ENCODE measurements around the gene ATE1. TPM values are rescaled to one million over a fixed set of nuclear protein-coding genes. Genes with fewer than 3 reads are reported as not detected.
A peak's percentile ranks its signal among the peaks of the same experiment; 100 is the strongest.
"Not testable (repeated sequence)": the region's sequence is repeated elsewhere in the genome, so short reads cannot be mapped to it uniquely, and the experiment has no call there.

The ATE1 gene
- total RNA-seq, 1 donor from 2014 or later = 35.4 TPM

DNA sequence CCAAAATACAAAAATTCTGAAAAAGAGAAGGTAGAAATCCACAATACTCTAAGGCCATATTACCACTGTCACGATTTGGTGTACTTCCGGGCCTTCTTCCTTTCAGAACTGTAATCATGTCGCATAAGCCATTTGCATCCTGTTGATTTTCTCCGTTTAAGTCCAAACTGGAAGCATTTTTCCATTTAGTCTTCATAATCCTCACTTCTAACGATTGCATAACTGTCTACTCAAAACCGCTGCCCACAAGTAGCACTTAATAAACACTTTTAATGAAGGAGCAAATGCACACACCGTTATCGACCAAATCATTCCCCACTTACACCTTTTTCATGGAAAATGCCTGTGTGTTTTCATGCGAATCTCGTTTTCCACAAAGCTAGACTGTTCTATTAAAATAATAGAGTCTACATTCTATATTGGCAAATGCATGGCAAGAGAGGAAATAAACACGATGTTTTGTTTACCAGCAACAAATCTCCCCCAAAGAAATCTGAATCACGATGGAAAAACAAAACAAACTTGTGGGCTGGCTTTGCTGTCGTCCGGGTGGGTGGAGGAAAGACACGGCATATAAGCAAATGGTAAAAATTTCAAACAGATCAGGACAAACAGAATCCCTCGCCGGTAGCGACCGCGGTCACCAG, 1.0 kb downstream of the ATE1 start:
- peaks cover 10% of the 10 kb centered on the region for H3K36me3 Mint-ChIP-seq
- TF ChIP-seq, protein P1, sequence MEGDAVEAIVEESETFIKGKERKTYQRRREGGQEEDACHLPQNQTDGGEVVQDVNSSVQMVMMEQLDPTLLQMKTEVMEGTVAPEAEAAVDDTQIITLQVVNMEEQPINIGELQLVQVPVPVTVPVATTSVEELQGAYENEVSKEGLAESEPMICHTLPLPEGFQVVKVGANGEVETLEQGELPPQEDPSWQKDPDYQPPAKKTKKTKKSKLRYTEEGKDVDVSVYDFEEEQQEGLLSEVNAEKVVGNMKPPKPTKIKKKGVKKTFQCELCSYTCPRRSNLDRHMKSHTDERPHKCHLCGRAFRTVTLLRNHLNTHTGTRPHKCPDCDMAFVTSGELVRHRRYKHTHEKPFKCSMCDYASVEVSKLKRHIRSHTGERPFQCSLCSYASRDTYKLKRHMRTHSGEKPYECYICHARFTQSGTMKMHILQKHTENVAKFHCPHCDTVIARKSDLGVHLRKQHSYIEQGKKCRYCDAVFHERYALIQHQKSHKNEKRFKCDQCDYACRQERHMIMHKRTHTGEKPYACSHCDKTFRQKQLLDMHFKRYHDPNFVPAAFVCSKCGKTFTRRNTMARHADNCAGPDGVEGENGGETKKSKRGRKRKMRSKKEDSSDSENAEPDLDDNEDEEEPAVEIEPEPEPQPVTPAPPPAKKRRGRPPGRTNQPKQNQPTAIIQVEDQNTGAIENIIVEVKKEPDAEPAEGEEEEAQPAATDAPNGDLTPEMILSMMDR (conservative IDR thresholded peaks at IDR 0.05) = no peak
- H3K9me3 Mint-ChIP-seq = no peaks in the 10 kb centered on the region

DNA sequence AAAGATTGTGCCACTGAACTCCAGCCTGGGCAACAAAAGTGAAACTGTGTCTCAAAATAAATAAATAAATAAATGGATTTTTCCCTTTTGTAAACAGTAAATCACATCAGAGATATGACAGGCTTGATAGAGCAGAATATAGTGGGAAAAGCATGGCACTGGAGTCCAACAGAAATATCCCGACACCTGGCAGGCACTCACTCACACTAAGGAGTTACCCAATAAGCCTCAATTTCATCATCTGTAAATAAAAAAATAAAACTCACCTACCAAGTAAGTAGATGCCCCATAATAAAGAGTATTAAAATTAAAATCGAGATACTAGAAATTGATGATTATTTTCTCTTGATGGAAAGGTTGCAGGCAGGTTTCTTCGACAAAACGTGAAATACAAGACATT, 1.7 kb downstream of the ATE1 start:
- DNase-seq (ENCODE audit: extremely low spot score, unreplicated experiment) = no peak
- Mint-ChIP-seq H3K4me3 (peak overlapping the region; percentile 69), H3K36me3 (peaks cover 8% of the 10 kb centered on the region), H3K9me3 (no peaks in the 10 kb centered on the region), H3K27me3 (no peaks in the 10 kb centered on the region), H3K4me1 (ENCODE audit: unreplicated experiment) (peaks cover 29% of the 10 kb centered on the region), H3K27ac (no peak overlapping the region)
- TF ChIP-seq, protein P1 (conservative IDR thresholded peaks at IDR 0.05) = no peak

More for the DNA sequence above, 1.0 kb downstream of the ATE1 start:
- Mint-ChIP-seq H3K27ac (peak overlapping the region; percentile 85), H3K4me3 (peak overlapping the region; percentile 90), H3K27me3 (no peaks in the 10 kb centered on the region), H3K4me1 (ENCODE audit: unreplicated experiment) (peaks cover 29% of the 10 kb centered on the region)
- DNase-seq (ENCODE audit: extremely low spot score, unreplicated experiment) = no peak

DNA sequence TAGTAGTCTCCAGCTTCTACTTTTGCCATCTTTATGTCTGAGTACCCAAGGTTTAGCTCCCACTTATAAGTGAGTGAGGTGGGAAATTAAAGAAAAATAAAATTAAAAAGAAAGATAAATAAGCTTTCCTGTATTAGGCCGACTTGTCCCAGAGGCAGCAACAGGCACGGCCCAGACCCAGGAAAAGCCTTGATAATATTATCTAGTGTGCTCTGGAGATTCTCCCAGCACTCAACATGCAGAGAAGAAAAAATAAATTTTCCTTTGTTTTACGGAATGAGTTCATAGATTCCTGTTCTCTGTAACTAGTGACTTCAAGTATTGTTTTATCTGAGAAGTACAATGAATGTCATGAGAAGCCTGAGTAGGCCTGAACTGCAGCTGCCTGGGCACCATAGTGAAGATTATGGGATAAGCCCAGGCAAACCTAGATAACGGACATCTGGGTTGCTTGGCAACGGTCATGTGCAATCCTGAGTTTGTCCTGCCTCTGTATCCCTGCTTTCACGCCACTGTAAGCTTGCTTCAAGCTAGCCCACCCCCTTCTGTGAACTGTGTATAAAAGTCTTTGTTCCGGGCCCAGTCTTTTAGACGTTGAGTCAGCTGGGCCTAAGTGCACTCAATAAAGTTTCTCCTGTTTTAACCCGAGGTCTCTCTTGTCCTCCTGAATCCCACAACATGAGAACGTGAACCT, 6.4 kb downstream of the ATE1 start:
- no peaks in the 10 kb centered on the region for H3K27me3 Mint-ChIP-seq
- peak overlapping the region; percentile 18 for H3K27ac Mint-ChIP-seq
- no peak overlapping the region for H3K4me3 Mint-ChIP-seq
- H3K9me3 Mint-ChIP-seq = no peaks in the 10 kb centered on the region
- TF ChIP-seq, protein P1 (conservative IDR thresholded peaks at IDR 0.05) = no peak
- peaks cover 16% of the 10 kb centered on the region for H3K4me1 Mint-ChIP-seq (ENCODE audit: unreplicated experiment)
- H3K36me3 Mint-ChIP-seq = peaks cover 21% of the 10 kb centered on the region
- DNase-seq (ENCODE audit: extremely low spot score, unreplicated experiment) = no peak

DNA sequence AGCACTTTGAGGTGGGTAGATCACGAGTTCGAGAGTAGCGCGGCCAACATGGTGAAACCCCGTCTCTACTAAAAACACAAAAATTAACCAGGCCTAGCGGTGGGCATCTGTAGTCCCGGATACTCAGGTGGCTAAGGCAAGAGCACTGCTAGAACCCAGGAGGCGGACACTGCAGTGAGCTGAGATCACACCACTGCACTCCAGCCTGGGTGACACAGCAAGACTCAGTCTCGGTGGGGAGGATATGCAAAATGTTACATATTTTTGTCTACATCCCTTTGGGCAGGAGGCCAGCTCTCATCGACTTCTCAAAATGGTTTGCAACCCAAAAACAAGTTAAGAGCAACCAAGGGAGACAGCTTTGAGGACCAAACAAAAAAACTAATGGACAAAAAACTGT, 8.2 kb downstream of the ATE1 start:
- Mint-ChIP-seq H3K4me1 (ENCODE audit: unreplicated experiment) (peaks cover 16% of the 10 kb centered on the region), H3K36me3 (peaks cover 27% of the 10 kb centered on the region), H3K4me3 (no peak overlapping the region), H3K27ac (no peak overlapping the region), H3K27me3 (no peaks in the 10 kb centered on the region), H3K9me3 (no peaks in the 10 kb centered on the region)
- DNase-seq (ENCODE audit: extremely low spot score, unreplicated experiment) = no peak
- TF ChIP-seq, protein P1 (conservative IDR thresholded peaks at IDR 0.05) = no peak

DNA sequence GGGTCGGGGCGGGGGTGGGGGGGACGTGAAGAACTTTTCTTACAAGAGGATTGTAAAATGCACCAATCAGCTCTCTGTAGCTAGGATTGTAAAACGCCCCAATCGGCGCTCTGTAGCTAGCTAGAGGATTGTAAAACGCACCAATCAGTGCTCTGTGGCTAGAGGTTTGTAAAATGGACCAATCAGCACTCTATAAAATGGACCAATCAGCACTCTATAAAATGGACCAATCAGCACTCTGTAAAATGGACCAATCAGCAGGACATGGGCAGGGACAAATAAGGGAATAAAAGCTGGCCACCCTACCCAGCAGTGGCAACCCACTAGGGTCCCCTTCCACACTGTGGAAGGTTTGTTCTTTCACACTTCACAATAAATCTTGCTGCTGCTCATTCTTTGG, 9.0 kb downstream of the ATE1 start:
- H3K4me3 Mint-ChIP-seq; H3K9me3 Mint-ChIP-seq; DNase-seq (ENCODE audit: extremely low spot score, unreplicated experiment); H3K27ac Mint-ChIP-seq; H3K27me3 Mint-ChIP-seq: not testable (repeated sequence)
- Mint-ChIP-seq H3K36me3 (peaks cover 30% of the 10 kb centered on the region), H3K4me1 (ENCODE audit: unreplicated experiment) (peaks cover 16% of the 10 kb centered on the region)

DNA sequence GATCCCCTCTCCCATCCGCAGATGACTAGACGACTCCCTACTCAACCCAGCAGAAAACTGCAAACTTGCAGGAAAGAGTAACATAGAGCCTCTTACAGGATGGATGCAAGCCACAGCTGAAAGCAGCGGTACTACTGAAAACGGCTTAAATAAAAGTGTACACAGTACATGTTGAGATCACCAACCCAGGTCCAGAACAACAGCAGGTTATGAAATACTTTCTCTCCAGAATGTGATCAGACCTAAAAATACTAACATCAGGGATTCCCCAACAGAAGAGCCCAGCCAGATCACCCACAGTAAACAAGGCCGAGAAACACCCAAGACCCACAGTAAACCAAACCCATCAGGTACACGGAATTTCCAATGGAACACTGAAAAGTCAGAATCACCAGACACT, 13.2 kb downstream of the ATE1 start:
- Mint-ChIP-seq H3K9me3 (no peaks in the 10 kb centered on the region), H3K36me3 (peaks cover 28% of the 10 kb centered on the region), H3K27me3 (no peaks in the 10 kb centered on the region), H3K4me3 (no peak overlapping the region), H3K4me1 (ENCODE audit: unreplicated experiment) (peaks cover 8% of the 10 kb centered on the region), H3K27ac (no peak overlapping the region)
- TF ChIP-seq, protein P1 (conservative IDR thresholded peaks at IDR 0.05) = no peak
- DNase-seq (ENCODE audit: extremely low spot score, unreplicated experiment) = no peak
